Measurements from ENCODE around the gene CHST8. TPM values are rescaled to one million over a fixed set of nuclear protein-coding genes. Genes with fewer than 3 reads are reported as not detected.

The CHST8 gene
- total and polyA plus RNA-seq, 12 donors: 0.13 to 0.50 (median 0.22) TPM; not detected in 3

DNA sequence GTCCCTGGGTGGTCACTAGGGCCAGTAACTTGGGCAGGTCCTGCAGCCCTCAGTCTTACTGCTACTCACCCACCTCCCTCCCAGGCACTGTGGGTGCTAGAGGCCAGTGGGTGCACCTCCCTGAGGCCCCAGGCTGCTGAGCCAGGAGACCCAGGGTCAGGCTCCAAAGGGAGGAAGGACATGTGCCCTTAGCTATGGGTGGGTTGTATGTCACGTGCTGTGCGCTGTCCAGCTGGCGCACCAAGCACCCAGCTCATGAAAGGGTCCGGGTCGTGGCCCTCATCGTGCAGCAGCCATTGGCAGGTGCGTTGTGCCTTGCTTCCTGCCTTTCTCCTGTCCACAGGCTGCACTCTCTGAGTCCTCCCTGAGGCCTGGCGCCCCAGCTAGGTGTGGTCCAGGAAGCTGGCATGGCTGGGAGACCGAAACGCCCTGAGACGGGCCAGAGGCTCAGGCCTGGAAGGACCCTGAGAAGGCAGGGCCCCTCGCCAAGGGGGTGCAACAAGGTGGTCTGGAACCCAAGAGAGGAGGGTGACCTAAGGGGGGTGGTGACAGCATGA is 127.9 kb downstream of the CHST8 start:
- Histone ChIP-seq H3K4me3 (no peak overlapping the region), H3K27me3 (peaks cover 0 to 41% (median 20%) of the 10 kb centered on the region in 7 donors), H3K27ac (no peak overlapping the region), H3K9me3 (no peaks in the 10 kb centered on the region), H3K4me1 (no peaks in the 10 kb centered on the region), H3K36me3 (no peaks in the 10 kb centered on the region)
- DNase-seq (no peak), ATAC-seq (no peak)
- TF ChIP-seq, protein P1, sequence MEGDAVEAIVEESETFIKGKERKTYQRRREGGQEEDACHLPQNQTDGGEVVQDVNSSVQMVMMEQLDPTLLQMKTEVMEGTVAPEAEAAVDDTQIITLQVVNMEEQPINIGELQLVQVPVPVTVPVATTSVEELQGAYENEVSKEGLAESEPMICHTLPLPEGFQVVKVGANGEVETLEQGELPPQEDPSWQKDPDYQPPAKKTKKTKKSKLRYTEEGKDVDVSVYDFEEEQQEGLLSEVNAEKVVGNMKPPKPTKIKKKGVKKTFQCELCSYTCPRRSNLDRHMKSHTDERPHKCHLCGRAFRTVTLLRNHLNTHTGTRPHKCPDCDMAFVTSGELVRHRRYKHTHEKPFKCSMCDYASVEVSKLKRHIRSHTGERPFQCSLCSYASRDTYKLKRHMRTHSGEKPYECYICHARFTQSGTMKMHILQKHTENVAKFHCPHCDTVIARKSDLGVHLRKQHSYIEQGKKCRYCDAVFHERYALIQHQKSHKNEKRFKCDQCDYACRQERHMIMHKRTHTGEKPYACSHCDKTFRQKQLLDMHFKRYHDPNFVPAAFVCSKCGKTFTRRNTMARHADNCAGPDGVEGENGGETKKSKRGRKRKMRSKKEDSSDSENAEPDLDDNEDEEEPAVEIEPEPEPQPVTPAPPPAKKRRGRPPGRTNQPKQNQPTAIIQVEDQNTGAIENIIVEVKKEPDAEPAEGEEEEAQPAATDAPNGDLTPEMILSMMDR (IDR thresholded peaks at IDR 0.05): no peak
- intact Hi-C loops (cut with DNase I): loop anchor here in 1 of 10 donors (10.0 kb wide), 1 partner anchor 205 kb away; no protein-coding TSS in a partner anchor
- WGBS, 2 donors: 83 to 86% methylated on average over 12 of the region's 12 CpGs

DNA sequence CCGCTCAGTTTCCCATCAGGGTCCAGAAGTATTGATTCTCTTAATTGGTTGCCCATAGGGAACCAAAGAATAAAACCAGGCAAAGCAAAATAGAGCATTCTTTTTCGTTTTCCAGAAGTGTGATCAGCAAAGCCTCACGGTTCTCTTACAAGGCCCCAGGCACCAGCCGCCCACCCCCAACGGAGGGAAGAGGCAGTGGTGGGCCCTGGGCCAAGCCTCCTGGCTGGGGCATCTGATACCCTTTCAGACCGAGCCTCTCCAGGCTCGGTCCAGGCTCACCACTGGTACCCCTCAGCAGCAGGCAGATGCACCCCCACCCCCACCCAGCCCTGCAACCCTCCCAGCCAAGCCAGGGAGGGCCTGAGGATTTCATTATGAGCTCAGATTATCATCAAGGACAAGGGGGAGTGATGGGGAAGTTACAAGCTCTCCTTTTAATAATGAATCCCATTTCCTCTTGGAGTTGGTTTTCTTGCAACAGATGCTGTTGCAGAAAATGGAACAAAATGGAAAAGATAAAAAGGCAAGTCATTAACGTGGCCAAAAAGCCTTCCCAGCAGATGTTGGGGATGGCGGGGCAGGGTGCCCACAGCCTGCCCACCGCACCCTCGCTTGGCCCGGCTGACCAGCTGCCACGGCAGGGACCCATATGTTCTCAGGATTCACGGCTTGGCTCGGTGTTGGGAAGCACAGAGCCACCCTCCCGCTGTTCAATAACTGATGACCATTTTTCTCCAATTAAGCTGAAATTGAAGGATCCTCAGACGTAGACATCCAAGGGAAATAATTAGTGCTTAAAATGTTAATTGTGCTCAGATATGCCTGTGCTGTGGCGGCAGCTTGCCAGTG is 129.1 kb downstream of the CHST8 start:
- no peak overlapping the region for H3K27ac ChIP-seq
- ATAC-seq (no peak), DNase-seq (no peak)
- peaks cover 0 to 40% (median 20%) of the 10 kb centered on the region in 7 donors for H3K27me3 ChIP-seq
- TF ChIP-seq, protein P1 (IDR thresholded peaks at IDR 0.05): no peak
- no peaks in the 10 kb centered on the region for H3K36me3 ChIP-seq
- no peaks in the 10 kb centered on the region for H3K9me3 ChIP-seq
- no peaks in the 10 kb centered on the region for H3K4me1 ChIP-seq
- WGBS, 2 donors: 69 to 74% methylated on average over 18 of the region's 18 CpGs
- no peak overlapping the region for H3K4me3 ChIP-seq
- intact Hi-C loops (cut with DNase I): loop anchor here in 1 of 10 donors (10.0 kb wide), 1 partner anchor 206 kb away; no protein-coding TSS in a partner anchor

DNA sequence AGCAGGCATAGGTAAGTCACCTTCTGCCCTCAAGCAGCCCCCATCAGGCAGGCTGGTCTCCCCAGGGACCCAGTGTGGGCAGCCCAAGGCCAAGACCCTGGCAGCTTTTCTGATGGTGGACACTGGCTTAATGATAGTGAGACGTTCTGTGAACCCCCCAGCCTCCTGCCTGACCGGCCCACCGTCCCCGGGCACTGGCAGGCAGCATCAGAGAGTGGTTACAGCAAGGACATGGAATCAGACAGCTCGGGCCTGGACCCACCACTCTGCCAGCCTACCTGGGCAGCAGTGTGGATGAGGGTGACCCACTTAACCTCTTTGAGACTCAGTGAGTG is 129.7 kb downstream of the CHST8 start:
- intact Hi-C loops (cut with DNase I): loop anchor here in 1 of 10 donors (10.0 kb wide), 1 partner anchor 207 kb away; no protein-coding TSS in a partner anchor
- 66 to 82% methylated on average over 5 of the region's 5 CpGs for WGBS, 2 donors
- H3K36me3 ChIP-seq: no peaks in the 10 kb centered on the region
- no peaks in the 10 kb centered on the region for H3K9me3 ChIP-seq
- no peaks in the 10 kb centered on the region for H3K4me1 ChIP-seq
- DNase-seq (no peak), ATAC-seq (no peak)
- no peak overlapping the region for H3K27ac ChIP-seq
- H3K27me3 ChIP-seq: peaks cover 0 to 37% (median 16%) of the 10 kb centered on the region in 7 donors
- no peak overlapping the region for H3K4me3 ChIP-seq
- TF ChIP-seq, protein P1 (IDR thresholded peaks at IDR 0.05): no peak

DNA sequence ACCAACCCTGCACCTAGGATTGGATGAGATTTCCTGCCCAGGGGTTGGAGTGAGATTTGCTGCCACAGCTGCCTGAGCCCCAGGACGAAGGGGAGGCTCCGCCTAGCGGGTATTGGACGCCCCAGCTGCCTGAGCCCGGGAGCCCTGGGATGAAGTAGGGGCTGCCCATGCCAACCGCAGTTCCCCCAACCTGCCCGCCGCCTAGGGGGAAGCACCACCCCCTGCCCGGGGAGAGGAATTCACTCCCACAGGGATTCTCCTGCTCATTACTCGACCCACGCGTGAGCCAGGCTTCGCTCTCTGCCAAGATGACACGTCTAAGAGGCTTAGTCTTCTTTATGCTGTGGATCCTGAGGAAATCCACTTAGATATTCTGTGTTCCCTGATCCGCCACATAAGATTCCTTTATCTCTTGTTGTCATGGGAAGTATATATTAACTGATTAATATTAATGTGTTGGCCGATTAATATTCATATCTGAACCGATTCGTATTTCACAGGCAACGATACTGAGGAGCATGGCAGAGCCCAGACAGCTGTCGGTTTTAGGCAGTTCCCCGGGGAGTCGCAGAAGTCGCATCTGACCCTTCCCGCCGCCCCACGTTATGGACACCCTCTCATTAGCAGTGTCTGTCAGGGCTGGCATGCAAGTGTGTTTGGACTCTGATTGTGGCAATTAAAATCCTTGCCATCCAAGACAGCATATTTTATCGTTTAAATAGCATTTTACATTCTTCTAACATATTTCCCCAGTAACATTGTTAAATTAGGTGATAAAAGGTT is 130.5 kb downstream of the CHST8 start:
- no peak for ATAC-seq
- Histone ChIP-seq H3K4me1 (no peaks in the 10 kb centered on the region), H3K36me3 (no peaks in the 10 kb centered on the region), H3K4me3 (no peak overlapping the region), H3K27me3 (peaks cover 0 to 31% (median 12%) of the 10 kb centered on the region in 7 donors), H3K9me3 (no peaks in the 10 kb centered on the region), H3K27ac (no peak overlapping the region)
- DNase-seq: no peak
- WGBS, 2 donors: 63 to 65% methylated on average over 27 of the region's 27 CpGs
- TF ChIP-seq, protein P1 (IDR thresholded peaks at IDR 0.05): no peak
- intact Hi-C loops (cut with DNase I): loop anchor here in 1 of 10 donors (10.0 kb wide), 1 partner anchor 207 kb away; no protein-coding TSS in a partner anchor

All from heart right ventricle (tissue), 16 donors.